Fibroblast of skin of abdomen (primary cell): ENCODE data around the gene HYCC1. TPM values are rescaled to one million over a fixed set of nuclear protein-coding genes. Genes with fewer than 3 reads are reported as not detected.
A peak's percentile ranks its signal among the peaks of the same experiment; 100 is the strongest.
"Not testable (repeated sequence)": the region's sequence is repeated elsewhere in the genome, so short reads cannot be mapped to it uniquely, and the experiment has no call there.

Source experiments
- DNase-seq: peaks from one replicate; pipeline ENCODE4 v3.0.0-alpha.2; 2013
- polyA plus RNA-seq, 2 experiments: library from polyadenylated mRNA; unstranded; fragments of 120-200 nt; gene quantifications; one replicate each; pipeline ENCODE4 v1.2.1, GENCODE V29; 2013; ENCODE audit not compliant: insufficient read length in 2 of 2

Gene HYCC1
- polyA plus RNA-seq (2013, experiment 1 of 2; ENCODE audit: insufficient read length) = 25.7 TPM
- polyA plus RNA-seq (2013, experiment 2 of 2; ENCODE audit: insufficient read length) = 27.6 TPM

- peak; percentile 99 for DNase-seq
These were observed at the start of gene HYCC1 for GRCh38 chr7:23013715-23014649. HYCC1 (minus strand) TSS chr7:23014130; CDS start chr7:22991111, 23,019 bp downstream.

- peak; percentile 39 for DNase-seq
These were observed 48.5 kb upstream of the HYCC1 start for GRCh38 chr7:23062452-23062851.

- DNase-seq = no peak
These were observed 47.4 kb upstream of the HYCC1 start for GRCh38 chr7:23061327-23061726.

- DNase-seq = peak; percentile 7
These were observed 44.6 kb upstream of the HYCC1 start for GRCh38 chr7:23058408-23059096.

- DNase-seq = peak; percentile 65
These were observed 41.8 kb upstream of the HYCC1 start for GRCh38 chr7:23055582-23056178.

DNA sequence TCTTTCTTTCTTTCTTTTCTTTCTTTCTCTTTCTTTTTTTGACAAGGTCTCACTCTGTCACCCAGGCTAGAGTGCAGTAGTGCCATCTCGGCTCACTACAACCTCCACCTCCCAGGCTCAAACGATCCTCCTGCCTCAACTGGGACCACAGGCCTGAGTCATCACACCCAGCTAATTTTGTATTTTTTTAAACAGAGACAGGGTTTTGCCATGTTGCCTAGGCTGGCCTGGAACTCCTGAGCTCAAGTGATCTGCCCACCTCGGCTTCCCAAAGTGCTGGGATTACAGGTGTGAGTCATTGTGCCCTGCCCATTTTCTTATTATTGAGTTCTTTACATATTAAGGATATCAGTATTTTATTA is 37.2 kb upstream of the HYCC1 start:
- DNase-seq = not testable (repeated sequence)

- DNase-seq = not testable (repeated sequence)
These were observed 32.4 kb upstream of the HYCC1 start for GRCh38 chr7:23046336-23046735.

GRCh38 chr7:23045086-23045485 is 31.2 kb upstream of the HYCC1 start:
- DNase-seq = not testable (repeated sequence)

DNA sequence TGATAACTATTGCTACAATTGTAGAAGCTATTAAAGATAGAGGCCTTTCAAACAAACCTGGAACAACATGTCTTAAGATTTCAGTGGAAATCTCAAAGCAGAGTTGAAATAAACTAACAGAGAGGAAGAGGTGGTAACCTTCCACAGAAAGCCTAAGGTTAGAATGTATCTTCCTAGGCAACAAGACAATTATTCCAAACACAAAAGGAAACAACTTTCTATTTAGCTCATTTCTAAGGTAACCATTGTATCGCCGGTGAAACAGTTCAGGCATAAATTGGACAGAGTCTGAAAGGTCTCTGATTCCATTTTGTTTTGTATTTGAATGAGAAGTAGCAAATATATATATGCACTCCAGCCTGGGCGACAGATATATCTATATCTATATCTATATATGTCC is 30.7 kb upstream of the HYCC1 start:
- DNase-seq = no peak

DNA sequence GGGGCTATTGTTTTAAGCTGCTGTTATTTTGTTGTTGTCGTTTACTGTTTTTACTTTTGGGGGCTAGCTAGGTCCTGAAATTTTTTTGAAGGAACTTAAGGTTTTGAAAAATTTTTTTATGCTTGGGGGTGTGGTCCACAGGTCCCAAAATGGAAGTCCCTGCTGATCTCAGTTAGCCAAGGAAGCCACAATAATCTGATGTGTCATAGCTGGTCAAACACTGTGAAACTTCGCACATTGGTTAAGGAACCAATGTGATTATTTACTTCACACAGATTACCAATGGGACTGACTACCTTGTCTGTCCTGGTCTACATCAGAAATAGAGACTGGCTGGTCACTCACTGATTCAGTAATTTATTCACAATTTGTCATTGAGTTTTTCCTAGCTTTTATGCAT is 29.5 kb upstream of the HYCC1 start:
- DNase-seq = no peak

- not testable (repeated sequence) for DNase-seq
These were observed 25.7 kb upstream of the HYCC1 start for GRCh38 chr7:23039674-23040073.

DNA sequence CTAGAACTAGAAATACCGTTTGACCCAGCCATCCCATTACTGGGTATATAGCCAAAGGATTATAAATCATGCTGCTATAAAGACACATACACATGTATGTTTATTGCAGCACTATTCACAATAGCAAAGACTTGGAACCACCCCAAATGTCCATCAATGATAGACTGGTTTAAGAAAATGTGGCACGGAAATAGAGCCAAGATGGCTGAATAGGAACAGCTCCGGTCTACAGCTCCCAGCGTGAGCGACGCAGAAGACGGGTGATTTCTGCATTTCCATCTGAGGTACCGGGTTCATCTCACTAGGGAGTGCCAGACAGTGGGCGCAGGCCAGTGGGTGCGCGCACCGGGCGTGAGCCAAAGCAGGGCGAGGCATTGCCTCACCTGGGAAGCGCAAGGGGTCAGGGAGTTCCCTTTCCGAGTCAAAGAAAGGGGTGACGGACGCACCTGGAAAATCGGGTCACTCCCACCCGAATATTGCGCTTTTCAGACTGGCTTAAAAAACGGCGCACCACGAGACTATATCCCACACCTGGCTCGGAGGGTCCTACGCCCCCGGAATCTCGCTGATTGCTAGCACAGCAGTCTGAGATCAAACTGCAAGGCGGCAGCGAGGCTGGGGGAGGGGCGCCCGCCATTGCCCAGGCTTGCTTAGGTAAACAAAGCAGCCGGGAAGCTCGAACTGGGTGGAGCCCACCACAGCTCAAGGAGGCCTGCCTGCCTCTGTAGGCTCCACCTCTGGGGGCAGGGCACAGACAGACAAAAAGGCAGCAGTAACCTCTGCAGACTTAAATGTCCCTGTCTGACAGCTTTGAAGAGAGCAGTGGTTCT is 21.8 kb upstream of the HYCC1 start:
- not testable (repeated sequence) for DNase-seq

DNA sequence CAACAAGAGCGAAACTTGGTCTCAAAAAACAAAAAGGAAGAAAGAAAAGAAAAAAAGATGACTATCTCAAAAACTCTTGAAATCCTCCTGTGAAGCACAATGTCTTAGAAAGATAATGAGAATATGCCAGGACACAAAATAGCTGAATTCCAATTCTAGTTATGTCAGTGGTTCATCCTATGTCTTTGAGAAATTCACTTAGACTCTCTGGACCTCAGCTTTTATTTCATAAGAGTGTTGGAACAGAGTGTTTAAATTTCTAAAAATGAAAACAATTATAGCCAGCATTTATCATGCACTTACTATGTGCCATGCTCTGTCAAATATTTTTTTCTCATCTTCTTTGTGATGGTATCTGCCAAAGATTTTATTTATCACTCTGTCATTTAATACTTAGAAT is 13.3 kb upstream of the HYCC1 start:
- DNase-seq = no peak

DNA sequence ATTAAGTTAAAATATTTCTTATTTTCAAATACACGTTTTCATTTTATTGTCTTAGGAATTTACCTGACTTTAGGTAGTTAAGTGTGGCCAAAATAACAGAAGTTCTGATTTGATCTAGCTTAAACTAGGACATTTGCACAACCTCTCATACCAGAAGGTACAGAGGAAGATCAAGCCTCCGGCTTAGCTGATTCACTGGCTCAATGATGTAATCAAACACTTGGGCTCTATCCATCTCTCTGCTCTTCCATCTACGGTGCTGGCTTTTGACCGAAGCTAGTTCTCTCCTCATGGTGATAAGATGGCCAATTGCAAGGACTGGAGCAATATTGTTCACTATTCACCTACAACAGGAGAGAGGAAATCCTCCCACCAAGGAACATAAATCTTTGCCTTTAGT is 12.2 kb upstream of the HYCC1 start:
- no peak for DNase-seq

DNA sequence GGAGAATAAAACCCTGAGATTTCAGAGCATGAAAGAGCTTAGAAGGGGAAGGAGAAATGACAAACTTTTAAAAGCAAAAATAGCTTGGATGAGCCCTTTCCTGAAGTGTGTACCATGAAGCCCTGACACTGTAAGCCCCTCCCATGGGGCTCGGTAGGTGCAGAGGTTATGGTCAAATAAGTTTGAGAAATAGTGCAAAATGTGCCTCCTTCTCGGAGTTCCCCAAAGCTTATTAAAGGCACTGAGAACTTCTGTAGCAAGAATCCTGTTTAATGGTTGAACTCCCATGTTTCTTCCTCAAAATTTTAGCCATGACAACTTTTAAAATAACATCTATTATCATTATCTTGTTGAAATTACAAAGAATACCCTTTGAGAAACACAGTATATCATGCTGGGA is 10.5 kb upstream of the HYCC1 start:
- DNase-seq = no peak

DNA sequence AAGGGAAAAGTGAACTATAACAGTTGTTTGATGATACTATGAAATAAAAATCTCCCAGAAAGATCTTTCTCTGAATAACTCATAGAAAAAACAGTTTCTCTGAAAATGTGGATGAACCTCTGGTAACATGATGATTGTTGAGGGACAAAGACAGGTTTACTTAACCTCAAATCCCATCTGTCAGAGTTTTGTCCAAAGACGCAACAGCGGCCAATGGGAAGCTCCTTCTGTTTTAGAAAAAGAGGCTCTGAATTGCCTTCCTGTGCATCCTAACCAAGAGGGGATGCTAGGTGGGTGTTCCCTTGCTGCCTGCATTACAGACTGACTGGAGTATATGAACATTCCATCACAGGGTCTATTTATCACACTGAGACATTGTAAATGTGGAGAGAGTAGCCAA is 8.9 kb upstream of the HYCC1 start:
- no peak for DNase-seq

GRCh38 chr7:23022258-23022769 is 8.4 kb upstream of the HYCC1 start:
- peak; percentile 86 for DNase-seq

GRCh38 chr7:23021596-23021995 is 7.7 kb upstream of the HYCC1 start:
- peak; percentile 45 for DNase-seq

DNA sequence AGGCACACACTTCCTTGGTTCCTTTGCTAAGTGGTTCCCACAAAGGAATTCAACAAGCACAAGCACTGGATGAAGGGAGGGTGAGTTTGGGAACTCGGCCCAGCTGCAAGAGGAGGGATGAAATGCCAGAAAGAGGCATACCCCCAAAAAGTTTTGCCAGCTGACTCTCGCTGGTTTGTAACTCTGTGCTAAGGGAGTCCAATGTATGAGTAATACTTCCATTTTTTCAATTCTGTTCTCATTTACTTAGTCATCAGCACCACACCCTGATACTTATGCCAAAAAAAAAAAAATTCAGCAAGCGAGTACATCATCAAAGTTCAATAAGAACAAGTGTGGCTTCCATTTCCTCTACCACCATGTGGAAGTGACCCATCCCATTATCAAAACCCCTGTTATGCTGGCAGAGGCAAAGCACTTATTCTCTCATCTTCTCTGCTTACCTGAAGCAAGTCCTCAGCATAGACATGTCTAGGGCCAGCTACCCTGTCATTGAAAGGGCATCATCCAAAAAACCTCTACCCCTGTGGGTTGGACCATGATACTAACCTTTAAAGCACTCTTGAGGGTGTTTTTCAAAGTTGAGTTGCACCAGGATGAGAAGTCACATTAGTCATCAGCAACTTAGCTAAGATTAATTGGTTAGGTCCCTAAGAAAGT is 6.9 kb upstream of the HYCC1 start:
- DNase-seq = peak; percentile 87

- DNase-seq = no peak
These were observed 4.8 kb upstream of the HYCC1 start for GRCh38 chr7:23018750-23019149.

DNA sequence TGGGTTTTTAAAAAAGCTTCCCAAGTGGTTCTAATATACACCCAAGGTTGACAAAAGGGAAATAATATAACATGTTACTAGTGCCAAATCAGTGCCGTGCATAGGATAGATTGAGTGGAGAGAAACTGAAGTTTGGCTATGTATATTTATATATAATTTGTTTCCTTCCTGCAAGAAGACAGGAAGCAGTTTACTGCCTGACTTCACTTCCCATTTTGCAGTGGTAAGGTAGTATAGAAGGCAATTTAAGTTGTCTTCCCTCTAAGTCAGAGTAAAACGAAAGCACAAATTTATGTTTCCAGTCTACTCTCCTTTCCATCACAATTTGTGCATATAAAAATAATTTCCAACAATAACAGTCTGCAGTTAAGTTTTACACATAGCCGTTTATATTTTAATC is 3.4 kb upstream of the HYCC1 start:
- no peak for DNase-seq
